Neural progenitor cell (in vitro differentiated cells): ENCODE measurements around the gene IZUMO2. TPM values are rescaled to one million over a fixed set of nuclear protein-coding genes. Genes with fewer than 3 reads are reported as not detected.

Experiments
- DNase-seq: peaks from one replicate; pipeline ENCODE4 v3.0.0-alpha.2; 2016; ENCODE audit warnings: low spot score
- H2AFZ ChIP-seq: fragments of 200-600 bp; sonication (generic); replicated peaks from 2 replicates; pipeline ENCODE4 v1.6.1; 2016; ENCODE audit warnings: antibody characterized with exemption
- H3F3A ChIP-seq: fragments of 200-600 bp; sonication (generic); 2 replicates; pipeline ENCODE4 v1.6.1; 2016; ENCODE audit warnings: antibody characterized with exemption, low read depth
- H3K27ac ChIP-seq: fragments of 200-600 bp; sonication (generic); 2 replicates; pipeline ENCODE4 v1.5.1; 2016; ENCODE audit warnings: mild to moderate bottlenecking
- H3K27me3 ChIP-seq: fragments of 200-600 bp; sonication (generic); 2 replicates; pipeline ENCODE4 v1.6.1; 2016; ENCODE audit warnings: mild to moderate bottlenecking, moderate library complexity
- H3K36me3 ChIP-seq: fragments of 200-600 bp; sonication (generic); 2 replicates; pipeline ENCODE4 v1.5.1; 2016
- H3K4me1 ChIP-seq: fragments of 200-600 bp; sonication (generic); 2 replicates; pipeline ENCODE4 v1.6.1; 2016; ENCODE audit warnings: mixed run types
- H3K4me2 ChIP-seq: fragments of 200-600 bp; sonication (generic); 2 replicates; pipeline ENCODE4 v1.6.1; 2016
- H3K4me3 ChIP-seq: fragments of 200-600 bp; sonication (generic); 2 replicates; pipeline ENCODE4 v1.5.1; 2016
- H3K79me2 ChIP-seq: fragments of 200-600 bp; sonication (generic); 2 replicates; pipeline ENCODE4 v1.6.1; 2016; ENCODE audit warnings: low read depth
- H3K9ac ChIP-seq: fragments of 200-600 bp; sonication (generic); 2 replicates; pipeline ENCODE4 v1.6.1; 2016
- H3K9me3 ChIP-seq: fragments of 200-600 bp; sonication (generic); 2 replicates; pipeline ENCODE4 v1.5.1; 2016; ENCODE audit warnings: low read depth
- H4K20me1 ChIP-seq: fragments of 200-600 bp; sonication (generic); 2 replicates; pipeline ENCODE4 v1.6.1; 2016; ENCODE audit warnings: low read depth
- H3K27ac Mint-ChIP-seq: 3 replicates; pipeline ENCODE4 v1.8.0; 2021; ENCODE audit warnings: mixed read lengths
- H3K27me3 Mint-ChIP-seq: 2 replicates; pipeline ENCODE4 v1.8.0; 2022; ENCODE audit warnings: low read depth, mild to moderate bottlenecking, inconsistent platforms, moderate library complexity, mixed read lengths; ENCODE audit not compliant: insufficient read depth
- H3K36me3 Mint-ChIP-seq: 3 replicates; pipeline ENCODE4 v1.8.0; 2021; ENCODE audit warnings: mixed read lengths
- H3K4me1 Mint-ChIP-seq: 3 replicates; pipeline ENCODE4 v1.8.0; 2021; ENCODE audit warnings: mixed read lengths
- H3K4me3 Mint-ChIP-seq: 3 replicates; pipeline ENCODE4 v1.8.0; 2021; ENCODE audit warnings: mild to moderate bottlenecking, moderate library complexity, mixed read lengths
- H3K9me3 Mint-ChIP-seq: 3 replicates; pipeline ENCODE4 v1.8.0; 2020; ENCODE audit warnings: mixed read lengths
- EZH2 ChIP-seq: fragments of 200-600 bp; sonication (generic); IDR thresholded peaks from 2 replicates; pipeline ENCODE4 v1.6.1; 2017; ENCODE audit warnings: antibody characterized with exemption, mild to moderate bottlenecking, moderate library complexity
- EZH2phosphoT487 ChIP-seq: fragments of 200-600 bp; sonication (generic); IDR thresholded peaks from 2 replicates; pipeline ENCODE4 v1.6.1; 2017; ENCODE audit warnings: antibody characterized with exemption
- total RNA-seq: library from RNA; depleted of rRNA; stranded (reverse); fragments of >200 nt; gene quantifications from 2 replicates; pipeline ENCODE4 v1.2.3, GENCODE V29; 2015; ENCODE audit warnings: low replicate concordance
- TF ChIP-seq, protein P1 (sequence below): fragments of 200-600 bp; sonication (generic); IDR thresholded peaks from 2 replicates; pipeline ENCODE4 v1.5.1; 2017; ENCODE audit warnings: antibody characterized with exemption, mild to moderate bottlenecking

The IZUMO2 gene
- total RNA-seq, 1 donor from 2014 or later = not detected

GRCh38 chr19:50184196-50184595 lies 21.1 kb upstream of the IZUMO2 start:
- Mint-ChIP-seq H3K36me3 (no peaks in the 10 kb centered on the region), H3K27me3 (peaks cover 4% of the 10 kb centered on the region), H3K4me3 (no peak overlapping the region), H3K9me3 (peaks cover 3% of the 10 kb centered on the region), H3K27ac (no peak overlapping the region), H3K4me1 (peaks cover 3% of the 10 kb centered on the region)
- TF ChIP-seq, protein P1, sequence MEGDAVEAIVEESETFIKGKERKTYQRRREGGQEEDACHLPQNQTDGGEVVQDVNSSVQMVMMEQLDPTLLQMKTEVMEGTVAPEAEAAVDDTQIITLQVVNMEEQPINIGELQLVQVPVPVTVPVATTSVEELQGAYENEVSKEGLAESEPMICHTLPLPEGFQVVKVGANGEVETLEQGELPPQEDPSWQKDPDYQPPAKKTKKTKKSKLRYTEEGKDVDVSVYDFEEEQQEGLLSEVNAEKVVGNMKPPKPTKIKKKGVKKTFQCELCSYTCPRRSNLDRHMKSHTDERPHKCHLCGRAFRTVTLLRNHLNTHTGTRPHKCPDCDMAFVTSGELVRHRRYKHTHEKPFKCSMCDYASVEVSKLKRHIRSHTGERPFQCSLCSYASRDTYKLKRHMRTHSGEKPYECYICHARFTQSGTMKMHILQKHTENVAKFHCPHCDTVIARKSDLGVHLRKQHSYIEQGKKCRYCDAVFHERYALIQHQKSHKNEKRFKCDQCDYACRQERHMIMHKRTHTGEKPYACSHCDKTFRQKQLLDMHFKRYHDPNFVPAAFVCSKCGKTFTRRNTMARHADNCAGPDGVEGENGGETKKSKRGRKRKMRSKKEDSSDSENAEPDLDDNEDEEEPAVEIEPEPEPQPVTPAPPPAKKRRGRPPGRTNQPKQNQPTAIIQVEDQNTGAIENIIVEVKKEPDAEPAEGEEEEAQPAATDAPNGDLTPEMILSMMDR = no peak
- TF ChIP-seq EZH2 (no peak), EZH2phosphoT487 (no peak)
- no peak overlapping the region for H3K4me2 ChIP-seq
- DNase-seq = no peak
- no peaks in the 10 kb centered on the region for H3K4me1 ChIP-seq
- H3K9ac ChIP-seq = no peak overlapping the region
- no peaks in the 10 kb centered on the region for H3K36me3 ChIP-seq
- no peak overlapping the region for H3K27ac ChIP-seq
- H4K20me1 ChIP-seq = no peaks in the 10 kb centered on the region
- H3K9me3 ChIP-seq = no peaks in the 10 kb centered on the region
- H3K79me2 ChIP-seq = no peaks in the 10 kb centered on the region
- H2AFZ ChIP-seq = no peak overlapping the region
- H3K4me3 ChIP-seq = no peak overlapping the region
- no peaks in the 10 kb centered on the region for H3F3A ChIP-seq
- H3K27me3 ChIP-seq = no peaks in the 10 kb centered on the region

GRCh38 chr19:50181121-50181520 lies 18.0 kb upstream of the IZUMO2 start:
- no peaks in the 10 kb centered on the region for H3F3A ChIP-seq
- Mint-ChIP-seq H3K4me1 (peaks cover 15% of the 10 kb centered on the region), H3K4me3 (no peak overlapping the region), H3K27ac (no peak overlapping the region), H3K9me3 (no peaks in the 10 kb centered on the region), H3K36me3 (no peaks in the 10 kb centered on the region), H3K27me3 (peaks cover 2% of the 10 kb centered on the region)
- no peaks in the 10 kb centered on the region for H3K4me1 ChIP-seq
- H3K9ac ChIP-seq = no peak overlapping the region
- no peaks in the 10 kb centered on the region for H3K36me3 ChIP-seq
- no peaks in the 10 kb centered on the region for H3K9me3 ChIP-seq
- no peaks in the 10 kb centered on the region for H3K79me2 ChIP-seq
- H3K27ac ChIP-seq = no peak overlapping the region
- no peaks in the 10 kb centered on the region for H3K27me3 ChIP-seq
- H2AFZ ChIP-seq = no peak overlapping the region
- DNase-seq = no peak
- H4K20me1 ChIP-seq = no peaks in the 10 kb centered on the region
- H3K4me2 ChIP-seq = no peak overlapping the region
- no peak for TF ChIP-seq EZH2phosphoT487
- TF ChIP-seq, protein P1 = no peak
- no peak for TF ChIP-seq EZH2
- no peak overlapping the region for H3K4me3 ChIP-seq

DNA sequence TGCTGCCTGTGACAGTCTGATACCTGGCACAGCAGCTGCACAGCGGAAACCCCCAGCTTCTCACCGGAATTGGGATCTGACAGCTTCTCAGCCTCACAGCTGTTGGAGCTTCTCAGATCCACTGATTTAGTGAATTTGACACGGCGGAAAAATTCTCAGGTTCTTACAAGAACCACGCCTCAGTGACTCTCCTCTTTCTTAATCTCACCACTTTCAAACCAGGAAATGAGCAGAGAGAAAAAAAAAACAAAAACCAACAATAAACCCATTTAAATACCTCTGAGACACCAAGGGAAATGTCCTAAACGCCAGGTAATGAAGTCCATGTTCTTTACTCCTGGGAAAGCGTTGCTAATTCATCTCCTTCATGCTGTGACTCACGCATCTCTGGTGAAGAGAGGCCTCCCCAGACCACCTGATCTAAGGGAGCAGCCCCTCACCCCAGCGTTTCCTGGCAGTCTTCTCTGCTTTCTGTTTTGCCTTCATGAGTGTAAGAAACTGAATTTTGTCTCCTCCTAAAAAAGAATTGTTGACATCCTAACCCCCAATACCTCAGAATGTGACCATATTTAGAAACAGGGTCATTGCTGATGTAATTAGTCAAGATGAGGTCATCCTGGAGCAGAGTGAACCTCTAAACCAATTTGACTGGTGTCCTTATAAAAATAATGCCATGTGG lies 15.9 kb upstream of the IZUMO2 start:
- H3K4me3 Mint-ChIP-seq = peak overlapping the region; percentile 11
- no peaks in the 10 kb centered on the region for H3F3A ChIP-seq
- no peak overlapping the region for H2AFZ ChIP-seq
- H3K4me2 ChIP-seq = no peak overlapping the region
- no peaks in the 10 kb centered on the region for H3K9me3 ChIP-seq
- no peaks in the 10 kb centered on the region for H3K9me3 Mint-ChIP-seq
- no peak overlapping the region for H3K27ac ChIP-seq
- no peak overlapping the region for H3K9ac ChIP-seq
- no peak for DNase-seq
- H3K4me1 Mint-ChIP-seq = peaks cover 20% of the 10 kb centered on the region
- H3K4me1 ChIP-seq = no peaks in the 10 kb centered on the region
- H3K27ac Mint-ChIP-seq = peak overlapping the region; percentile 20
- no peaks in the 10 kb centered on the region for H3K36me3 Mint-ChIP-seq
- H3K27me3 ChIP-seq = no peaks in the 10 kb centered on the region
- H4K20me1 ChIP-seq = no peaks in the 10 kb centered on the region
- H3K36me3 ChIP-seq = no peaks in the 10 kb centered on the region
- no peak overlapping the region for H3K4me3 ChIP-seq
- no peaks in the 10 kb centered on the region for H3K79me2 ChIP-seq
- TF ChIP-seq EZH2phosphoT487 (no peak), EZH2 (no peak)
- TF ChIP-seq, protein P1 = no peak
- H3K27me3 Mint-ChIP-seq = peaks cover 3% of the 10 kb centered on the region
